Left lobe of liver (tissue), 2 donors: Measurements from ENCODE around the gene SPG11. TPM values are rescaled to one million over a fixed set of nuclear protein-coding genes. Genes with fewer than 3 reads are reported as not detected.
"Not testable (repeated sequence)": the region's sequence is repeated elsewhere in the genome, so short reads cannot be mapped to it uniquely, and the experiment has no call there.

Experiments
- ATAC-seq: fragments of 200-7000 bp; cut with Tn5 transposase; one replicate; pipeline ENCODE4 v1.9.1; 2020; ENCODE audit warnings: mild to moderate bottlenecking, moderate library complexity
- DNase-seq: peaks from one replicate; pipeline ENCODE4 v3.0.0-alpha.2; 2020; ENCODE audit warnings: low spot score
- total RNA-seq: library from RNA; stranded (reverse); gene quantifications from one replicate; pipeline ENCODE4 v1.2.1, GENCODE V29; 2021
- donor health status: DM: no; HTN: no; CAD: no; lungs with moderate emphysema.
- donor health status: DM: no; HTN: yes; CAD: no.

The SPG11 gene
- total RNA-seq, 1 donor from 2014 or later = 40.6 TPM

- DNase-seq (no peak), ATAC-seq (no peak)
Observed at GRCh38 chr15:44569316-44569715, 94.1 kb downstream of the SPG11 start.

DNA sequence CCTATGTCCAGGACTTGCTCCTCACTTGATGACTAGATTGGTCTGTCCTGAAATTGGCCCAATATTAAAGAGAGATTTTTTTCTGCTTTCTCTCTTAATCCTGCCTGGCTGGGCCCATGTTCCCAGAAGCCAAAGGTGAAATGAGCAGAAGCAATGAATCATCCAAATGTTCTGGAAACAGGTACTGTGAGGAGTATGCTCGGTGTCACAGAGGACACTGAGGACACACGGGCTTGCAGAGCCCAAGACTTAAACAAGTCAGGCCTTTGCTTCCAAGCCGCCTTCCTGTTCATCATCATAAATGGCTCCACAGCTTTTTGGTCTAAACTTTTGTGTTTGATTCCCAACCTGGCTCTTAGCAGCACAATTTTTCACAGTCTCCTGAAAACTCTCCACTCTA, 95.1 kb downstream of the SPG11 start:
- no peak for DNase-seq
- ATAC-seq = no peak

GRCh38 chr15:44566155-44566540, 97.3 kb downstream of the SPG11 start:
- ATAC-seq = no peak
- DNase-seq = no peak

DNA sequence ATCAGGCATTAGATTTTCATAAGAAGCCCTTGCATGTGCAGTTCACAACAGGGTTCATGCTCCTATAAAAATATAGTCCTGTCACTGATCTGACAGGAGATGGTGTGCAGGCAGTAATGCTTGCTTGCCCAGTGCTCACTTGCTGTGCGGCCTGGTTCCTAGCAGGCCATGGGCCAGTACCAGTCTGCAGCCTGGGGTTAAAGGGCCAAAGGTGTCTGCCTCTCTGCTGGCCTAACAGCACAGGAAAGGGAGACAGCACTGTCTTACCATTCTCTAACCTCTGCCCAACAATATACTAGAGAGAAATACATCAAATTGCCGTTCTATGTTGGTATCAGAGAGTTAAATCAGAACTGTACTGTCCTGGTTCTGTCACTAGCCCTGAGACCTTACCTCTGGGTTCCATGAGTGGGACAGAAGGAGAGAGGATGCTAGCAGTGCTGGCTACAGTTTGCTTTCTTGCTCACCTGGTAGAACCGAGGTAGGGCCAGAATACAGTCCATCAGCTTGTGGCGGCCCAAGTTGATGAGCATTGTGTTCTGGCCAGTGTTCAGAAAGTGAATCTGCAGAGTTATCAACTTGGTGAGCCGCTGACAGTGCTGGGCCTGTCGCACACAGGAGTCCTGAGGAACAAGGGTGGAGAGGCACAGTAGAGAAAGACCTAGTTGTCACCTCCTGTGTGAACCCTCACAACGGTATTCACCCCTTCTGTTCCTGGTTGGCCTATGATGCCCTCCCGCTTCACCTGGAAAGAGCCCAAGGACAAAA, 97.9 kb downstream of the SPG11 start:
- DNase-seq = no peak
- peak; percentile 17 for ATAC-seq

GRCh38 chr15:44560926-44561325, 102.5 kb downstream of the SPG11 start:
- ATAC-seq, DNase-seq: not testable (repeated sequence)

DNA sequence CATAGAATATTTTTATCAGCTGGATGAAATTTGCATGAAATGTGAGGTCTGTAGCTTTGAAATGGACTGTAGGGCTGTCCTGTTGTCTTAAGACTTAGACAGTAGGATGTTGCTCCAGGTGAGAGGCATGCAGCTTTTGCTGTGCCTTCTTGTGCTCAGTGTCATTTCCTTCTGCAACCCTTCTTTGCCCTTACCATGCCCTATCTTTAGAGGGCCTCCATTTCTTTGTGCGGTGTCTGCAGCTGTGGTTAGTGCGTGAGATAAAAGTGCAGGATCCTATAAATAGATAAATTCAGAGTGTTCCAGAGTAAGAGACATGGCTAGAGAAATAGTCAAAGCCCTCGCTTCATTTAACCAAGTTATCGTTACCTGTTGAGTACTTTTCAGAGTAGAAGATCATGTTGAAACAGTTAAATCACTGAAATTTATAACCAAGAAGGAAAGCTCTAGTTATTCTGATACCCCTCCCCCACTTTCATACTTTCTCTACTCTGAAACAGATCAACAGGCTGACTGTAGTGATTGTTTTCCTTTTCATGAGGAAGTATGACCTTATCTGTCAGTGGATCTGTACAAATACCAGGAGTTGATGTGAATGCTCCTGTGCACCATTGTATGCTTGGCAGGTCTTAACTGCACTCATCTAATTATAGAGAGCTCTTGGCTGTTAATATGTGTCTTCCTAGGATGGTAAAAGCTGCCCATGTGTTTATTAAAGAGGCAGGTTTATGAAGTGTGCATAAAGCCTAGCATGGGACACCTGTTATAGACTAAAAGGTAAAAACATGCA, 108.3 kb downstream of the SPG11 start:
- ATAC-seq = no peak

GRCh38 chr15:44550734-44551133, 112.7 kb downstream of the SPG11 start:
- ATAC-seq (no peak), DNase-seq (no peak)

More for the DNA sequence above, 108.3 kb downstream of the SPG11 start:
- DNase-seq = no peak

- ATAC-seq = peak; percentile 66
- no peak for DNase-seq
Observed at GRCh38 chr15:44550256-44550655, 113.2 kb downstream of the SPG11 start.

DNA sequence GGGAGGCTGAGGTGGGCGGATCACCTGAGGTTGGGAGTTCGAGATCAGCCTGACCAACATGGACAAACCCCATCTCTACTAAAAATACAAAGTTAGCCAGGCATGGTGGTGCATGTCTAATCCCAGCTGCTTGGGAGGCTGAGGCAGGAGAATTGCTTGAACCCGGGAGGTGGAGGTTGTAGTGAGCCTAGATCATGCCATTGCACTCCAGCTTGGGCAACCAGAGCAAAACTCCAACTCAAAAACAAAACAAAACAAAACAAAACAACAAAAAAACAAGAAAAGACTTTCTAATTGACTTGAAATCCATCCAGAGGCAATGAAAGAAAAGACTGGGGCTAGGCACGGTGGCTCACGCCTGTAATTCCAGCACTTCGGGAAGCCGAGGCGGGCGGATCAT, 114.3 kb downstream of the SPG11 start:
- not testable (repeated sequence) for ATAC-seq

GRCh38 chr15:44545913-44546802, 117.3 kb downstream of the SPG11 start:
- ATAC-seq (peak; percentile 24), DNase-seq (no peak)

More for the DNA sequence above, 114.3 kb downstream of the SPG11 start:
- not testable (repeated sequence) for DNase-seq

DNA sequence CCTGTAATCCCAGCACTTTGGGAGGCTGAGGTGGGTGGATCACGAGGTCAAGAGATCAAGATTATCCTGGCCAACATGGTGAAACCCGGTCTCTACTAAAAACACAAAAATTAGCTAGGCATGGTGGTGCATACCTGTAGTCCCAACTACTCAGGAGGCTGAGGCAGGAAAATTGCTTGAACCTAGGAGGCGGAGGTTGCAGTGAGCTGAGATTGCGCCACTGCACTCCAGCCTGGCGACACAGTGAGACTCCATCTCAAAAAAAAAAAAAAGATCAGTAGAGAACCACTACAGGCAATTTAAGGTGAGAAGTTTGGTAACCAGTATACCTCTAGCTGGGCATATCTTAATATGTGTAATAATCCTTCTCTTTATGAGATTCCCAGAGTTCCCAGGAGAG, 118.7 kb downstream of the SPG11 start:
- not testable (repeated sequence) for DNase-seq
- peak; percentile 10 for ATAC-seq

DNA sequence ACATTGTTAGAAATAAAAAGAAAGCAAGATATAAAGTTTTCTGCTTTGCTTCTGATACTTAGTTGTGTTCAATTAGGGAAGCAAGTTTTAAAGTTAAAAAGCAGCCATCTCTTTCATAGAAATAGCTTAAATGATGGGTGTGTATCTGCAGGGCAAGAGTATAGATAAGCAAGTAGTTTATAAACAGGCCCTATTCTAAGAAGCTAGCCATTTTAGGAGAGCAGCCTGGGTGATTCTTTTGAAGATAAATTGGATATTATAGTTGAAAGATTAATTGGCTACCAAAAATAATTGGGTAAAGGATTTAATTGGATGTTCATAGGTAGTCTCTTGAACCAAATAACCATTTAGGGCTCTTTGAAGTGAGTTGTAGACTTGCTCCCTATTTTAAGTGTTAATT, 120.9 kb downstream of the SPG11 start:
- ATAC-seq (no peak), DNase-seq (no peak)

DNA sequence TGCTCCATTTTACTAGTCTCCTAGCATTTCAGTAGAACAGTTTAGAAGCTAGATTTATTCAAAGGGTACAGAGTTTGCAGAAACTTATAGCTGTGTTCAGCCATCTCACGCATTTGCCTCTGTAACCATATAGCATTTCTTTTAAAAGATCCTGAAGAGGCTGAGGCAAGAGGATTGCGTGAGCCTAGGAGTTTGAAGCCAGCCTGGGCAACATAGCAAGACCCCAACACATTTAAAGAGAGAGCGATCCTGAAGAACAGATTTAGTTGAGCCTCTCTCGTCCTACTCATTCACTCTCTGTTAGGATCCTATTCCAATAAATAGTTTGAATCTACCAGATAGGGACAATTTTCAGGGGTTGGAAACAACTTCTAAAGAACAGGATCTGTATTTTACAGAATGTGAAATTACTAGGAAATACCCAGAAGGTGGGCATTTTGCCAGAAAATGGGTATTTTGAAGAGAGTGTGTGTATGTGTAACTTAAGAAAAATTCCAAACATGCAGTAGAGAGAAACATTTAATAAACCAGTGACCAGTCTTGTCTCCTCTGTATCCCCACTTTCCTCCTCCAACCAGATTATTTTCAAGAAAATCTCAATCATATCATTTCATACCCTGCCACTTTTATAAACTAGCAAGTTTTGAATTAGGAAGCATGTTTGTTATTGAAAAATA, 122.0 kb downstream of the SPG11 start:
- ATAC-seq = no peak
- DNase-seq = no peak

DNA sequence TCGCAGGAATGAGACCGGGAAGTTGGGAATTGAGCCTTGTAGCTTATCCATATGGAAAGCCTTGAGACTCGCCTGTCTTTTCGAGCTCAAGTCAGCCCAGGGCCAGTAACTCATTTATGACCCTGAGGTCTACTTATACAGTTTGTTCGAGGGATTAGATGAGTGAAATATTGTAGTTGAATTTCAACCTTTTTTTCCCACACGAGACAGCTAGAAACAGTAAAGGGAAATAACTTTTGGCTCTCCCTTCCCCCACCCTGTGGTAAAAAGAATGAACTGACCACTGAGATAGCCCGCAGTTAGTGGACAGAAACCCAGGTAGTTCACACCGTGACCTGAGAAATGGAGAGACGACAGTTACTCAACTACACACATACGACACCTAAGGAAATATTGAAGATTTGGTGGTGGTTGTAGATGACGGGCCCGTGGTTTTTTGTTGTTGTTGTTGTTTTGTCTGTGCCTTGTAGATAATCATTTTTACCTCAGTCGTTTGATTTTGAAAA, 125.7 kb downstream of the SPG11 start:
- ATAC-seq (no peak), DNase-seq (no peak)

GRCh38 chr15:44536962-44537734, 126.3 kb downstream of the SPG11 start, which contains the start of gene EIF3J:
Gene EIF3J (plus strand): TSS chr15:44537147. CDS start chr15:44537195, 48 bp downstream.
- DNase-seq (peak; percentile 96), ATAC-seq (peak; percentile 88)

- peak; percentile 90 for DNase-seq
- ATAC-seq = peak; percentile 84
Observed at GRCh38 chr15:44536302-44536961, 127.0 kb downstream of the SPG11 start.

DNA sequence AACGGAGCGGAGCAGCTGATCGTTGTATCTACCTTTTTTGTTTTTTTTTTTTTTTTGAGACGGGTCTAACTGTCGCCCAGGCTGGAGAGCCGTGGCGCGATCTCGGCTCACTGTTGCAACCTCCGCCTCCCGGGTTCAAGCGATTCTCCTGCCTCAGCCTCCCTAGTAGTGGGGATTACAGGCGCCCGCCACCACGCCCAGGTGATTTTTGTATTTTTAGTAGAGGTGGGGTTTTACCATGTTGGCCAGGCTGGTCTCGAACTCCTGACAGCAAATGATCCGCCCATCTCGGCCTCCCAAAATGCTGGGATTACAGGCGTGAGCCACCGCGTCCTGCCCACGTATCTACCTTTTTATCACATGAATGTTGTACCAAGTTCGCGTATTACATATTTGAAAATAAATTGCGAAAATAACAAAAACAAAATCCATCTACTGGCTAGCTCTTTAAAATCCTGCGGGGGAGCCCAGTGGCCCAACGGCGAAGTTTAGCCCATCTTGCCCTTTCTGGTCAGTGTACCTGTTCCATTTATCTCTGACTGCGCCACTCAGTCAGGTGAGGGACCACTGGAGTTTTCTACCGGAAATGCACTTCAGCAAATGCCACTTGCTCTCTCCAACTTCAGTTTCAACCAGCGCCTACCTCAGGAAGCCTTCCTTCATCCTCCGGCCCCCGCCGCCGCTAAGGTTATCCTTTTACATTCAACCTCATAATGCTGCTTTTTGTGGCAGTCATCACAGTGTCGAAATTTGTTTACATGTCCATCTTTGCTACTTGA, 127.8 kb downstream of the SPG11 start:
- peak; percentile 2 for ATAC-seq
- no peak for DNase-seq

- no peak for DNase-seq
- no peak for ATAC-seq
Observed at GRCh38 chr15:44535092-44535491, 128.4 kb downstream of the SPG11 start.
